HepG2 (cell line): ENCODE data around the gene PIP5K1C. TPM values are rescaled to one million over a fixed set of nuclear protein-coding genes. Genes with fewer than 3 reads are reported as not detected.

ENCODE experiments used
- AHDC1 ChIP-seq: sonication (generic); formaldehyde crosslinking; IDR thresholded peaks from 2 replicates; pipeline ENCODE4 v1.5.1; 2020; ENCODE audit warnings: mild to moderate bottlenecking, missing genetic modification reagents, borderline replicate concordance
- ATF6 ChIP-seq: sonication (generic); formaldehyde crosslinking; conservative IDR thresholded peaks from 2 replicates; pipeline ENCODE4 v1.4.0; 2020; ENCODE audit warnings: missing genetic modification reagents
- HMGXB4 ChIP-seq, 2 experiments: sonication (generic) in 1 of 2; formaldehyde crosslinking in 1 of 2; IDR thresholded peaks; 2 replicates each; pipeline versions ENCODE4 v1.4.0 to v1.6.1; 2018 to 2020; ENCODE audit warnings: missing genetic modification reagents in 2 of 2, borderline replicate concordance in 1 of 2, low read depth in 1 of 2, mild to moderate bottlenecking in 1 of 2, missing biosample characterization in 1 of 2
- KDM6A ChIP-seq: IDR thresholded peaks from 2 replicates; pipeline ENCODE4 v1.6.1; 2016; ENCODE audit warnings: low read depth
- PAWR ChIP-seq: sonication (generic); formaldehyde crosslinking; IDR thresholded peaks from 2 replicates; pipeline ENCODE4 v1.4.0; 2020; ENCODE audit warnings: missing genetic modification reagents, mild to moderate bottlenecking, borderline replicate concordance
- PAX8 ChIP-seq: sonication (generic); formaldehyde crosslinking; IDR thresholded peaks from 2 replicates; pipeline ENCODE4 v1.8.0; 2022; ENCODE audit warnings: mild to moderate bottlenecking, missing genetic modification reagents, borderline replicate concordance
- ZBTB37 ChIP-seq: sonication (generic); formaldehyde crosslinking; IDR thresholded peaks from 2 replicates; pipeline ENCODE4 v1.4.0; 2020; ENCODE audit warnings: mild to moderate bottlenecking, missing genetic modification reagents
- ZNF3 ChIP-seq: IDR thresholded peaks from 2 replicates; pipeline ENCODE4 v1.7.0; 2017; ENCODE audit warnings: inconsistent platforms
- ZNF414 ChIP-seq: sonication (generic); formaldehyde crosslinking; IDR thresholded peaks from 2 replicates; pipeline ENCODE4 v1.5.0; 2020; ENCODE audit warnings: missing genetic modification reagents
- polyA plus RNA-seq, 8 experiments: library from polyadenylated mRNA; depleted of rRNA in 3 of 8; stranded (reverse) in 7 of 8; unstranded in 1 of 8; fragments of >200 nt; fragmentation: Illumina TruSeq in 4 of 8; extraction: Trizol in 4 of 8; gene quantifications; 2 replicates each; pipeline versions ENCODE4 v1.2.1 to v1.2.3, GENCODE V29; 2011 to 2016; ENCODE audit warnings: low read depth in 4 of 8, missing spikeins in 1 of 8, mixed read lengths in 1 of 8; ENCODE audit not compliant: insufficient read depth in 1 of 8
- total RNA-seq, 5 experiments: library from RNA; depleted of rRNA; stranded (reverse); fragments of >200 nt; fragmentation: Illumina TruSeq; extraction: Trizol; gene quantifications; 2 replicates each; pipeline ENCODE4 v1.2.3, GENCODE V29; 2016; ENCODE audit warnings: low read depth in 1 of 5
- TF ChIP-seq, protein P1 (sequence below): IDR thresholded peaks from 2 replicates; pipeline ENCODE4 v1.6.1; 2016; ENCODE audit warnings: missing biosample characterization, missing genetic modification reagents, low read depth
- TF ChIP-seq, protein P2 (sequence below): sonication (generic); formaldehyde crosslinking; IDR thresholded peaks from 2 replicates; pipeline ENCODE4 v1.4.0; 2020; ENCODE audit warnings: missing genetic modification reagents, borderline replicate concordance

The PIP5K1C gene
- total and polyA plus RNA-seq, 2 of the 13 experiments (the other 11 are each of a cell fraction or from before 2014, with no cell fraction given): 3.6 to 4.3 TPM

DNA sequence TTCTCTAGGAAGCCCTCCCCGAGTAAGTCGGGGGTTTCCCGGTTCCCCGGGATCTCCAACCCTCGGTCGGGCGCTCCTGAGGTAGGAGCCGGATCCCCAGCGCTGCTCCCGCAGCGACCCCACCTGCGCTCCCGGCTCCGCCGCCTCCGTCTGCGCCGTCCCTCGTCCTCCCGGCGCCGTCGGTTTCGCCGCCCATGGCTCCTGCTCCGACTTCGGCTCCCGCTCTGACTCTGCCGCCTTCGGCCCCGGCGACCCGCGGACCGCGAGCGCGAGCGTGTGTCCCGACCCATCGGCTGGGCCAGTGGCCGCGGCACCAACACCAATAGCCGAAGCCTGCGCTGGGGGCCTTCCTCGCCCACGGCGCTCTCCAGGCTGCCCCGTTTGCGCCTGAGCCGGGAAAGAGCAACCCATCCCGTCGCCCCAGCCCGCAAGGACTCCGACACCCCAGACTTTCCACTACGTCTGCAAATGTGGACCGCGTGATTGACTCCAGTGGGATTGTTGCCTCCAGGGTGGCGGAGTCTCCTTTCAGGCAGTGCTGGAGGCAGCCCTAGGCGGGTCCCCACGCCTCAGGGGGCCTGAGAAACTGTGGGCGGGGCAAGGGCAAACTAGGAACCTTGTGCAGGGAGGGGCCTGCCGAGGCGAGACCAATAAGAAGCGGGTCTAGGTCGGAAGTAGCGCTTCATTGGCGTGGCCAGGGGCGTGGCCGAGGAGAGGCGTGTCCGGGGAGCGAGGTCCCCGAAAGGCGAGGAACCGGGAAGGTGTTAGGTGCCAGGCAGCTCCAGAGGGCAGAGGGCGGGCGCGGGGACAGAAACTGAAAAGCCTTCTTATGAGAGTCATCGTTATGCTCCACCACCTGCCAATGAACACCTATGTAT lies 73.6 kb downstream of the PIP5K1C start, which contains the start of gene CACTIN (continued):
- TF ChIP-seq HMGXB4 (CRISPR knock-in tag; IDR thresholded peaks at IDR 0.05; ENCODE audit: borderline replicate concordance in 1 of 2, low read depth in 1 of 2) (peak; percentile 72; a peak in 3 of 4 replicates), PAWR (no peak), ATF6 (CRISPR knock-in tag) (no peak), PAX8 (CRISPR knock-in tag) (no peak), AHDC1 (no peak), ZNF3 (CRISPR knock-in tag) (no peak), ZBTB37 (CRISPR knock-in tag) (no peak), KDM6A (no peak), ZNF414 (CRISPR knock-in tag) (peak; percentile 60; the same call in 1 of the 2 replicates)
- TF ChIP-seq, protein P1, sequence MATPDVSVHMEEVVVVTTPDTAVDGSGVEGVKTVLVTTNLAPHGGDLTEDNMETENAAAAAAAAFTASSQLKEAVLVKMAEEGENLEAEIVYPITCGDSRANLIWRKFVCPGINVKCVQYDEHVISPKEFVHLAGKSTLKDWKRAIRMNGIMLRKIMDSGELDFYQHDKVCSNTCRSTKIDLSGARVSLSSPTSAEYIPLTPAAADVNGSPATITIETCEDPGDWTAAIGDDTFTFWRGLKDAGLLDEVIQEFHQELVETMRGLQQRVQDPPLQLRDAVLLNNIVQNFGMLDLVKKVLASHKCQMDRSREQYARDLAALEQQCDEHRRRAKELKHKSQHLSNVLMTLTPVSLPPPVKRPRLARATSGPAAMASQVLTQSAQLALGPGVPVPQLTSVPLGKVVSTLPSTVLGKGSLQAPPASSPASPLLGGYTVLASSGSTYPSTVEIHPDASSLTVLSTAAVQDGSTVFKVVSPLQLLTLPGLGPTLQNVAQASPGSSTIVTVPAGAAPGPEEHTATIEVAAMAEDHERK: 0 out of 2 replicates have a peak, but pooled peaks have one; percentile 38
- TF ChIP-seq, protein P2, sequence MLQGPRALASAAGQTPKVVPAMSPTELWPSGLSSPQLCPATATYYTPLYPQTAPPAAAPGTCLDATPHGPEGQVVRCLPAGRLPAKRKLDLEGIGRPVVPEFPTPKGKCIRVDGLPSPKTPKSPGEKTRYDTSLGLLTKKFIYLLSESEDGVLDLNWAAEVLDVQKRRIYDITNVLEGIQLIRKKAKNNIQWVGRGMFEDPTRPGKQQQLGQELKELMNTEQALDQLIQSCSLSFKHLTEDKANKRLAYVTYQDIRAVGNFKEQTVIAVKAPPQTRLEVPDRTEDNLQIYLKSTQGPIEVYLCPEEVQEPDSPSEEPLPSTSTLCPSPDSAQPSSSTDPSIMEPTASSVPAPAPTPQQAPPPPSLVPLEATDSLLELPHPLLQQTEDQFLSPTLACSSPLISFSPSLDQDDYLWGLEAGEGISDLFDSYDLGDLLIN (CRISPR knock-in tag): no peak
